GM06990 (cell line): ENCODE results near the gene DRICH1.
"Not testable (repeated sequence)": the region's sequence is repeated elsewhere in the genome, so short reads cannot be mapped to it uniquely, and the experiment has no call there.

ENCODE experiments used
- DNase-seq: peaks from one replicate; pipeline ENCODE4 v3.0.0-alpha.2; 2011; ENCODE audit not compliant: insufficient read length; ENCODE audit errors: extremely low read depth
- H3K27me3 ChIP-seq: replicated peaks from 2 replicates; pipeline ENCODE4 v1.6.0; 2011; ENCODE audit warnings: low read length; ENCODE audit not compliant: control insufficient read depth, insufficient read depth
- H3K36me3 ChIP-seq: 2 replicates; pipeline ENCODE4 v1.5.1; 2011; ENCODE audit warnings: low read length; ENCODE audit not compliant: control insufficient read depth, insufficient read depth
- H3K4me3 ChIP-seq: replicated peaks from 2 replicates; pipeline ENCODE4 v1.5.1; 2011; ENCODE audit warnings: low read depth, mild to moderate bottlenecking, control low read depth, low read length
- TF ChIP-seq, protein P1 (sequence below): IDR thresholded peaks from 2 replicates; pipeline ENCODE4 v1.5.1; 2011; ENCODE audit warnings: low read length, control low read depth, mild to moderate bottlenecking, inconsistent platforms; ENCODE audit not compliant: insufficient read depth, poor library complexity, severe bottlenecking

DRICH1 gene, protein sequence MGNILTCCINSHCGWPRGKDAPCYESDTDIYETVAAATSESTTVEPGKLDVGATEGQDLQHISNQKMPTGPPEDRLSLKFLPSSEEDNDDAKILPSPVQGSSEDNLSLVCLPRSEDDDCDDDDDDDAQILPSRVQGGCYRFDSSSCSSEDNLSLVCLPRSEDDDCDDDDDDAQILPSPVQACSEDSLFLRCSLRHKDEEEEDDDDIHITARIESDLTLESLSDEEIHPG

DNA sequence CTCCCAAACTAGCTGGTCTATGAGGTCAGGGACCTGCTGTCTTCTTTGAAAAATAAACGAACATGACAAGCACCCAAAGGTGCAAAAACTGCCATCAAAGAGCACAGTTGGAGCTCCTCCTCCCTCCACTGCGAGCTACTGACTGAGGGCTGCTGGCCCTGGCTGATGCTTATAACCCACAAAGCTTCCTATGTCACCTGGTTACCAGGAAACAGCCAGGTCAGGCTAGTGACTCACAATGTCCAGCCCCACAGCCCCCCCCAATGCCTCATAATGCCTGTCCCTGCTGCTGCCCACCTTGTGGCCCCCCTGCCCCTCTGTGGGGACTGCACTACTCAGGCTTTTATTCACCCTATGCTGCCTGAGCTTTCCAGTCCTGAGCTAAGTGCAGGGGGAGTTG lies at the start of gene DRICH1:
Gene DRICH1, minus strand, starts transcription at position 144 of the 400 bp plus-strand sequence. CDS start 298 bp downstream, outside the sequence.
- Histone ChIP-seq H3K4me3 (no peak within 1 kb of the TSS), H3K36me3 (no peaks in the 10 kb centered on the region), H3K27me3 (no peaks in the 10 kb centered on the region)
- DNase-seq: no peak
- TF ChIP-seq, protein P1, sequence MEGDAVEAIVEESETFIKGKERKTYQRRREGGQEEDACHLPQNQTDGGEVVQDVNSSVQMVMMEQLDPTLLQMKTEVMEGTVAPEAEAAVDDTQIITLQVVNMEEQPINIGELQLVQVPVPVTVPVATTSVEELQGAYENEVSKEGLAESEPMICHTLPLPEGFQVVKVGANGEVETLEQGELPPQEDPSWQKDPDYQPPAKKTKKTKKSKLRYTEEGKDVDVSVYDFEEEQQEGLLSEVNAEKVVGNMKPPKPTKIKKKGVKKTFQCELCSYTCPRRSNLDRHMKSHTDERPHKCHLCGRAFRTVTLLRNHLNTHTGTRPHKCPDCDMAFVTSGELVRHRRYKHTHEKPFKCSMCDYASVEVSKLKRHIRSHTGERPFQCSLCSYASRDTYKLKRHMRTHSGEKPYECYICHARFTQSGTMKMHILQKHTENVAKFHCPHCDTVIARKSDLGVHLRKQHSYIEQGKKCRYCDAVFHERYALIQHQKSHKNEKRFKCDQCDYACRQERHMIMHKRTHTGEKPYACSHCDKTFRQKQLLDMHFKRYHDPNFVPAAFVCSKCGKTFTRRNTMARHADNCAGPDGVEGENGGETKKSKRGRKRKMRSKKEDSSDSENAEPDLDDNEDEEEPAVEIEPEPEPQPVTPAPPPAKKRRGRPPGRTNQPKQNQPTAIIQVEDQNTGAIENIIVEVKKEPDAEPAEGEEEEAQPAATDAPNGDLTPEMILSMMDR: no peak

DNA sequence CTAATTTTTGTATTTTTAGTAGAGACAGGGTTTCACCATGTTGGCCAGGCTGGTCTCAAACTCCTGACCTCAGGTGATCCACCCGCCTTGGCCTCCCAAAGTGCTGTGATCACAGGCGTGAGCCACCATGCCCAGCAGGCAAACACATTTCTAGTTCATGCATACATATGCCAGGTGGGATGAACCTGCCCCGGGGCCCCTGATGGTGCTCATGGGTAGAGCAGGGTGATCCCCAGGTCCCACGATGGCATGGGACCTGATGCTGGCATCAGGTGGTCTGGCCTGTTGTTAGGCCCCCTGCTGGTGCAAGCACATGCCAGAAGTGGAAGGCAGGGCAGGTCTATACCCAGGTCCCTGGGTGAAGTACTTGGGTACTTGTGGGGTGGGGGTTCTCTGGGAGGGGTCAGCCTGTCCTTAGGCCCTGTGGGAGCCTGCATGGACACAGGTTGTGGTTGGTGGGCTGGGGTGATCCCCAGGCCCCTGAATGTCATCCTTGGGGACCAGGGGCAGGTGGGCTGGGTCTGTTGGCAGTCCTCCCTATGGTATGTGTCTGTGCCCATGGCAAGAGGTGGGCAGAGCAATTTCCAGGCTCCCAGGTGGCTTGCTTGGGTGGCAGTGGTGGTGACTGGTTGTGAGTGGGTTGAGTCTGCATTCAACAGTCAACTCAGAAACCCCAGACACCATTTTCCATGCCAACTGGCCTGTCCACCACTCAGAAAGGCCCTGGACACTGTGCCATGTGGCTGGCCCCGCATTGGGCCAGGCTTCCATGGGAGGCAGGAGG lies 49.1 kb upstream of the DRICH1 start:
- H3K36me3 ChIP-seq: peaks cover 2% of the 10 kb centered on the region; the same call in 1 of the 2 replicates
- TF ChIP-seq, protein P1: no peak
- no peak overlapping the region for H3K4me3 ChIP-seq
- no peak for DNase-seq
- H3K27me3 ChIP-seq: no peaks in the 10 kb centered on the region

DNA sequence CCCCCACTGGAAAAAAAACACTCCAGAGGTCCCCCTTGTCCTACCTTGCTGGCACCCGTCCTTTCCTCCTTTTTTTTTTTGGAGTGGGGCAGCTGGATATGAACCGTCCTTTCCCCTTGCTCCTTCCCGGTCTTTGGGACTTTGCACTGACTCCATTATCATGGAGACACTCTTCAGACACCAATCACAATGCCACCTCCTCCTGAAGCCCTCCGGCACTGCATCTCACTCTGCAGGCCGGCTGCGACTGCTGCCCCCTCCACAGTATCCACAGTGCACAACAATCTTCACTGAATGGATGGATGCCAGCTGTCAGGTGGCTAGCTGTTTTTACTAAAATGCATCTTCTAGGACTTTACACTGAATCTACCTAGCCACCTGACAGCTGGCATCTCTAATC lies 46.0 kb upstream of the DRICH1 start:
- no peaks in the 10 kb centered on the region for H3K27me3 ChIP-seq
- TF ChIP-seq, protein P1: no peak
- no peak for DNase-seq
- H3K36me3 ChIP-seq: peaks cover 2% of the 10 kb centered on the region; the same call in 1 of the 2 replicates
- H3K4me3 ChIP-seq: no peak overlapping the region

DNA sequence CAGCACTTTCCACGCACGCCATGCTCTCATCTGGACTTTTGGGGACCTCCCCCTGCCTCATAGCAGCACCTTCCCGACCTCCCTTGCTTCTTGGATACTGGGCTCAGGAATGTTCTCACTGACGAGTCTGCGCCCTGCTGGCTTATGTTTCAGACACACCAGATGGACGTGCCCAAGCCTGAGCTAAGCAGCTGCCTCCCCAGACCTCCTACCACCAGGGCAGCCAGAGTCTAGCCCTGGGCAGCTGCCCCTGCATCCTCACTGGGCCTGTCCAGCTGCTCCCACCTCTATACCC lies 45.5 kb upstream of the DRICH1 start:
- H3K4me3 ChIP-seq: no peak overlapping the region
- TF ChIP-seq, protein P1: no peak
- no peak for DNase-seq

DNA sequence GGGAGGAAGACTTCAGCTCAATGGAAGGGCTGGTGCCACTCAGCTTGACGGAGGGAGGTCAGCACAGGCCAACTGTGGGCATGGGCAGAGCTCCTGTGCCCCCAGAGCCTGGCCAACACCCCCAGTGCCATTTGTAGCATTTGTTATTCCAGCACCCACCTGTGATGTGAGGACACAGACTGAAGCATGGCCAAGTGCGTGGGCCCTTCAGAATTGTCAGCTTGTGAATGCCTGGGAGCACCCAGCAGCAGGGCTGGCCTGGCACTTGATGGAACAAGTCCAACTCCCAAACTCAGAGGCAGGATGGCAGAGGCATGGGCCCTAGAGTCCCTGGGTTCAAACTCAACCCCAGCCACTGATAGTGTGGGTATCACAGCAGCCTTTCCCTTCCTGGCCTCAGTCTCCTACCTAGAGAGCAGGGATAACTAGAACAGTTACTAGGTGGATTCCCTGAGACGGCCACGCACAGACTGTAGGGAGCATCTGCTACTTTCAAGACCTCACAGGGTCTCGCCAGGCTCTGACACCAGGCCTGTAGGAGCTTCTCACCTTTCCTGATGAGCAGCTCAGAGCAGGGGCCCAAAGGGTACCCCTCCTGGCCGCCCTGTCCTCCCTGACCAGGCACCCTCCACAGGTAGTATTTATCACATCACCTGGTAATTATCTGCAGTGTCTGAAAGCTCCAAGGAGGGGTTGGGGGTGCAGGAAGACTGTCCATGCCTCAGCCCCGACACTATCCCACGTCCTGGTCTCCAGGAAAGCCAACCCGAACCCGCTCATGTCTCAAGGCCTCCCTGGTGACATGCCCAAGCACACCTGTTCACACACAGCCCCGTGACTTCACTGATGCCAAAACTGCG lies 45.0 kb upstream of the DRICH1 start:
- not testable (repeated sequence) for H3K4me3 ChIP-seq, H3K36me3 ChIP-seq, H3K27me3 ChIP-seq, DNase-seq

More for the DNA sequence above, 45.5 kb upstream of the DRICH1 start:
- H3K36me3 ChIP-seq: peaks cover 2% of the 10 kb centered on the region; the same call in 1 of the 2 replicates
- H3K27me3 ChIP-seq: no peaks in the 10 kb centered on the region
